ENCODE measurements around the gene RGP1. TPM values are rescaled to one million over a fixed set of nuclear protein-coding genes. Genes with fewer than 3 reads are reported as not detected.

RGP1 gene
- total and polyA plus RNA-seq, 3 donors from 2014 or later = 21.1 to 23.9 (median 21.4) TPM

DNA sequence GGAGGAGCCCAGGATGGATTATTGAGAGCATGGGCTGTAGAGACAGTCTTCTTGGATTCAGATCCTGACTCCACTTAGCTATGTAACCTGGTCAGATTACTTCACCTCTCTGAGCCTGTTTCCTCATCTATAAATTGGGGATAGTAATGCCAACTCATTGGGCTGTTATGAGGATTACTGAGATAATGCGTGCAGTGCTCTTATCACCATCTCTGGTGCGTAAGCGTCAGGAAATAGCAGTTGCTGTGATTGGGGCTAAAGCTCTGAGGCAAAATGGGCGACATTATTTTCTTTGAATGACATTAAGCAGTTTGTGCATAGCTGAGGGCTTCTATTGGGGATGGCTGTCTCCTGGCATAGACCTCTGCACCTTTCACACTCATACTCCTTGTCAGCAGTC, 6.0 kb downstream of the RGP1 start:
- no peaks in the 10 kb centered on the region for H3K36me3 ChIP-seq (ENCODE audit: low read depth, missing control alignments)
- no peak for DNase-seq
- peaks cover 16% of the 10 kb centered on the region for H3K4me1 ChIP-seq
- TF ChIP-seq, protein P1, sequence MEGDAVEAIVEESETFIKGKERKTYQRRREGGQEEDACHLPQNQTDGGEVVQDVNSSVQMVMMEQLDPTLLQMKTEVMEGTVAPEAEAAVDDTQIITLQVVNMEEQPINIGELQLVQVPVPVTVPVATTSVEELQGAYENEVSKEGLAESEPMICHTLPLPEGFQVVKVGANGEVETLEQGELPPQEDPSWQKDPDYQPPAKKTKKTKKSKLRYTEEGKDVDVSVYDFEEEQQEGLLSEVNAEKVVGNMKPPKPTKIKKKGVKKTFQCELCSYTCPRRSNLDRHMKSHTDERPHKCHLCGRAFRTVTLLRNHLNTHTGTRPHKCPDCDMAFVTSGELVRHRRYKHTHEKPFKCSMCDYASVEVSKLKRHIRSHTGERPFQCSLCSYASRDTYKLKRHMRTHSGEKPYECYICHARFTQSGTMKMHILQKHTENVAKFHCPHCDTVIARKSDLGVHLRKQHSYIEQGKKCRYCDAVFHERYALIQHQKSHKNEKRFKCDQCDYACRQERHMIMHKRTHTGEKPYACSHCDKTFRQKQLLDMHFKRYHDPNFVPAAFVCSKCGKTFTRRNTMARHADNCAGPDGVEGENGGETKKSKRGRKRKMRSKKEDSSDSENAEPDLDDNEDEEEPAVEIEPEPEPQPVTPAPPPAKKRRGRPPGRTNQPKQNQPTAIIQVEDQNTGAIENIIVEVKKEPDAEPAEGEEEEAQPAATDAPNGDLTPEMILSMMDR (IDR thresholded peaks at IDR 0.05) = no peak
- TF ChIP-seq POLR2A (IDR thresholded peaks at IDR 0.05) = no peak
- 88 to 92% methylated on average over 4 of the region's 4 CpGs for WGBS, 2 donors
- no peaks in the 10 kb centered on the region for H3K27me3 ChIP-seq
- intact Hi-C loops (cut with DNase I; ENCODE audit: low total_unique reads) = no loop called here
- H3K9me3 ChIP-seq = no peaks in the 10 kb centered on the region
- H3K4me3 ChIP-seq = no peak overlapping the region
- H3K27ac ChIP-seq = no peak overlapping the region

DNA sequence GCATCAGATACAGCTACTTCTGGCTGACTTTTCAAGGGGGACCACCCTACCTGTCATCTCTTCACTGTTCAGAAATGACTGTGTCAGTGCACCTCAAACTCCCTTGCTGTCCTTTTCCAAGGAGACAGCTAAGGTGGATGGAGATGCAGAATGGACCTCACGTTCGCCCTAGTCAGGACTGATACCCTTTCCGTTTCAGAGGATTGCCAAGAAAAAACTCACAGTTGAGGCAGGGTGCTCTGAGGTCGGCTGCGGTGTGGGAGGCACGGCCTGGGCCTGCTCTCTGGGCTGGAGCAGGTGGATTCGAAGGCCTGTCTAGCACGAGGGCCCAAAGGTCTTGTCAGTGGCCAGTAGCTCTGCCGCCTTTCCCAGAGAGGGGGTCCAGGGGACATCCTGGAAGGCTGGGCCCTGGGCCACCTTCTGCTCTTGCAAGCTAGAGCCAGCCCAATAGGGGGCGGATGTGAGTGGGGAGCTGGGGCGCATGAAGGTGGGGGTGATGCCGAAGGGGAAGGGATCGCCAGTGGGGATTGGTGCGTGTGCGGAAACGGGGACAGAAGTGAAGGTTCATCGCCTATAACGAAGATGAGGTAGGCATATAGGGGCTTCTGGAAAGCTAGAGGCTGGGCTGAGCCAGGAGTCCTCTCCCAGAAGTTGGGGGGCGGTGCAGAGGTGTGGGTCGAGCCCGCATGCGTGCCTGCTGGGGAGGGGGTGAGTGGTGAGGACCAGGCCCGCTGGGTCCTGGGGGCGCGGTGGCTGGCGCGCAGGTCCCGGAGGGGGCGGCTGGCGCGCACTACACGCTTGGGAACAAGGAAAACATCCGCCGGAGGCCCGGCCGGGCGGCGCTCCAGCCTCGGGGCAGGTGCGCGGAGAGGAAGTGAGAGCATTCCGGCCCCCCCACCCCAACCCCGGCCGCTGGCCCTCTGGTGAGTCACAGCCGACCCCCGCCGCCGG, 7.5 kb downstream of the RGP1 start:
- WGBS, 2 donors = 5 to 13% methylated on average over 24 to 48 of the region's 48 CpGs
- Histone ChIP-seq H3K9me3 (no peaks in the 10 kb centered on the region), H3K4me1 (peaks cover 11% of the 10 kb centered on the region), H3K27me3 (no peaks in the 10 kb centered on the region), H3K27ac (peak overlapping the region in 1 of 2 donors; percentile 47), H3K36me3 (ENCODE audit: low read depth, missing control alignments) (no peaks in the 10 kb centered on the region), H3K4me3 (peak overlapping the region; percentile 40 to 60)
- no peak for DNase-seq
- intact Hi-C loops (cut with DNase I; ENCODE audit: low total_unique reads) = no loop called here
- TF ChIP-seq, protein P1 (IDR thresholded peaks at IDR 0.05) = peak in 2 of 3 experiments; percentile 11 to 15
- TF ChIP-seq POLR2A (IDR thresholded peaks at IDR 0.05) = no peak

DNA sequence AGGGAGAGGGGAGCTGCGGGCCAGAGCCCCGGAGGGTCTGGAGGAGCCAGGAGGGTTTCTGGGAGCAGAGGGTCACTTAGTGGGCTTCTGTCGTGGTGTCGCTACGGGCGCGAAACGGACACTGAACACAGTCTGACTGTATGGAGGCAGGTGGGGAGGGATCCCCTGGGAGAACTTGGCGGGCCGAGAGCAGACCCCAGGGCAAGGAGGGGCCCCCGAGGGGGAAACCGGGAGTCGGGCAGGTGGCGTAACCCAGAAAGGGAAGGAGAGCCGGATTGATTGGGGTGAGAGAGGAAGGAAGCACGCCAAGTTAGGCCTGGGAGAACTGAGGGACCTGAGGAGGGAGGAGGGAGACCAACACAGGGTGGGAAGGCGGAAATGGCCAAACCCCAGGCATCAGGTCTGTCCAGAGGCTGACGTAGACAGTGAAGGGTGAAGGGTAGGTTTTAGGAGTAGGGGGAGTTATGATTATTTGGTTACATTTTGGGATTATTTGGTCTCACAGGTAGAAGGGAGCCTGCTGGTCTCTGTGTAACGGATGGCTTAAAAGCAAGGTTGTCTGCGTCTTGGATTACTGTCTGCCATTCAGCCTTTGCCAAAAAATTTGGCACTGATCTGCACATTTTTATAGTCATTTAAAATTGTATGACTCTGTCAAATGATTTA, 8.3 kb downstream of the RGP1 start:
- intact Hi-C loops (cut with DNase I; ENCODE audit: low total_unique reads) = no loop called here
- TF ChIP-seq POLR2A (IDR thresholded peaks at IDR 0.05) = no peak
- TF ChIP-seq, protein P1 (IDR thresholded peaks at IDR 0.05) = no peak
- 3 to 4% methylated on average over 12 to 20 of the region's 20 CpGs for WGBS, 2 donors

DNA sequence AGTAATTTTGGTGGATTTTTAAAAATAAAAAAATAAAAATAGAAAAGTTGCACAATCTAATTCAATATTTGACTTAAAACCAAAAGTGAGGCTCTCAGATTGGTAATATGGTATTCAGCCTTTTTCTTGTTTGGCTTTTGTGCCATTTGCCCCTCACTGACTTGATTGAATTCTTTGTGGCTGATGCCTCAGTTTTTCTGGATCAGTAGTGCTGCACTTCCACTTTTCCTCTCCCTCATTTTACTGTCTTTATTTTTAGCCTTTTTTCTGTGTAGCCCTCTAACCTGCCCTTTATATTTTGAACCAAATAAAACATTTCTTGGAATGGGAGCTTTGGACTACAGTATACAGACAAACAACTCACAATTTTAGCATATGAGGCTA, 8.8 kb downstream of the RGP1 start:
- Histone ChIP-seq H3K27ac (no peak overlapping the region), H3K9me3 (no peaks in the 10 kb centered on the region), H3K36me3 (ENCODE audit: low read depth, missing control alignments) (no peaks in the 10 kb centered on the region), H3K4me1 (peaks cover 11% of the 10 kb centered on the region), H3K4me3 (no peak overlapping the region), H3K27me3 (no peaks in the 10 kb centered on the region)
- TF ChIP-seq, protein P1 (IDR thresholded peaks at IDR 0.05) = no peak
- intact Hi-C loops (cut with DNase I; ENCODE audit: low total_unique reads) = no loop called here
- no peak for DNase-seq

More for the DNA sequence above, 8.3 kb downstream of the RGP1 start:
- no peak for DNase-seq
- Histone ChIP-seq H3K27me3 (no peaks in the 10 kb centered on the region), H3K9me3 (no peaks in the 10 kb centered on the region), H3K4me1 (peaks cover 11% of the 10 kb centered on the region), H3K27ac (peak overlapping the region in 1 of 2 donors; percentile 47), H3K36me3 (ENCODE audit: low read depth, missing control alignments) (no peaks in the 10 kb centered on the region), H3K4me3 (peak overlapping the region; percentile 40 to 60)

Measured in testis (tissue), 3 donors.